HG02970 (cell line): ENCODE data around the gene FAM221B.

Experiments used
- ATAC-seq: cut with Tn5 transposase; IDR thresholded peaks from one replicate; pipeline ENCODE4 v1.9.1; 2021; ENCODE audit warnings: mild to moderate bottlenecking, moderate library complexity, moderate number of reproducible peaks; ENCODE audit not compliant: unreplicated experiment, low FRiP score

Gene FAM221B

GRCh38 chr9:35792826-35793225 lies 35.7 kb downstream of the FAM221B start:
- ATAC-seq, result no peak

- ATAC-seq, result no peak
Measured at GRCh38 chr9:35792024-35792813, 36.3 kb downstream of the FAM221B start.

- no peak for ATAC-seq
Measured at GRCh38 chr9:35791297-35791921, 37.1 kb downstream of the FAM221B start, which contains the start of gene NPR2. TSS of gene NPR2 (plus strand) at chr9:35791591. CDS start at chr9:35792409, 818 bp downstream.

- ATAC-seq, result no peak
Measured at GRCh38 chr9:35790385-35791296, 37.9 kb downstream of the FAM221B start.

GRCh38 chr9:35790025-35790384 lies 38.5 kb downstream of the FAM221B start:
- no peak for ATAC-seq

GRCh38 chr9:35789541-35789940 lies 39.0 kb downstream of the FAM221B start:
- no peak for ATAC-seq

- ATAC-seq, result no peak
Measured at GRCh38 chr9:35783418-35783817, 45.1 kb downstream of the FAM221B start.

- ATAC-seq, result no peak
Measured at GRCh38 chr9:35781066-35781465, 47.5 kb downstream of the FAM221B start.

- ATAC-seq, result no peak
Measured at GRCh38 chr9:35778496-35778895, 50.0 kb downstream of the FAM221B start.

- no peak for ATAC-seq
Measured at GRCh38 chr9:35776018-35776417, 52.5 kb downstream of the FAM221B start.

- no peak for ATAC-seq
Measured at GRCh38 chr9:35774907-35775635, 53.5 kb downstream of the FAM221B start.

- ATAC-seq, result no peak
Measured at GRCh38 chr9:35771943-35772342, 56.6 kb downstream of the FAM221B start.

- ATAC-seq, result no peak
Measured at GRCh38 chr9:35771534-35771933, 57.0 kb downstream of the FAM221B start.

- ATAC-seq, result no peak
Measured at GRCh38 chr9:35771075-35771433, 57.5 kb downstream of the FAM221B start.

GRCh38 chr9:35769763-35770162 lies 58.8 kb downstream of the FAM221B start:
- ATAC-seq, result no peak

- ATAC-seq, result no peak
Measured at GRCh38 chr9:35767458-35767857, 61.1 kb downstream of the FAM221B start.

GRCh38 chr9:35766997-35767396 lies 61.5 kb downstream of the FAM221B start:
- no peak for ATAC-seq
